Loucy (cell line): ENCODE results near the gene DAPK1.

Source experiments
- EZH2phosphoT487 ChIP-seq: fragments of 200-600 bp; IDR thresholded peaks from 2 replicates; pipeline ENCODE4 v1.6.1; 2018; ENCODE audit warnings: antibody characterized with exemption, mild to moderate bottlenecking, moderate library complexity, borderline replicate concordance
- TF ChIP-seq, protein P1 (sequence below): fragments of 200-600 bp; sonication (generic); conservative IDR thresholded peaks from 2 replicates; pipeline ENCODE4 v1.5.1; 2014; ENCODE audit warnings: mild to moderate bottlenecking, antibody characterized with exemption, low read length

DNA sequence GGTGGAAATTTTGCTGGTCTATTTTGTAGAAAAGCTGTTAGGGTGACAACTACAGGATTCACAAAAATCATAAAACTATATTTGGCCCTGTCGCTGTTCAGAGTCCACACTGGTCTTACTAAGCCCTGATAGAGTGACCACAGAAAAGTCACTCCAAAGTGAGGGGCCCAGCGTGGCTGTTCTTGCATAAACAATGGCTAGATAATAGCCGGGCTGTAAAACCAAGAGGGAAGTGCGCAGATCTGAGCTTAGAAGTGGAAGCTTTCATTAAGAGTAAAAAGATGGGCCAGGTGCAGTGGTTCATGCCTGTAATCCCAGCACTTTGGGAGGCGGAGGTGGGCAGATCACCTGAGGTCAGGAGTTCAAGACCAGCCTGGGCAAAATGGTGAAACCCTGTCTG is 212.8 kb downstream of the DAPK1 start:
- TF ChIP-seq, protein P1, sequence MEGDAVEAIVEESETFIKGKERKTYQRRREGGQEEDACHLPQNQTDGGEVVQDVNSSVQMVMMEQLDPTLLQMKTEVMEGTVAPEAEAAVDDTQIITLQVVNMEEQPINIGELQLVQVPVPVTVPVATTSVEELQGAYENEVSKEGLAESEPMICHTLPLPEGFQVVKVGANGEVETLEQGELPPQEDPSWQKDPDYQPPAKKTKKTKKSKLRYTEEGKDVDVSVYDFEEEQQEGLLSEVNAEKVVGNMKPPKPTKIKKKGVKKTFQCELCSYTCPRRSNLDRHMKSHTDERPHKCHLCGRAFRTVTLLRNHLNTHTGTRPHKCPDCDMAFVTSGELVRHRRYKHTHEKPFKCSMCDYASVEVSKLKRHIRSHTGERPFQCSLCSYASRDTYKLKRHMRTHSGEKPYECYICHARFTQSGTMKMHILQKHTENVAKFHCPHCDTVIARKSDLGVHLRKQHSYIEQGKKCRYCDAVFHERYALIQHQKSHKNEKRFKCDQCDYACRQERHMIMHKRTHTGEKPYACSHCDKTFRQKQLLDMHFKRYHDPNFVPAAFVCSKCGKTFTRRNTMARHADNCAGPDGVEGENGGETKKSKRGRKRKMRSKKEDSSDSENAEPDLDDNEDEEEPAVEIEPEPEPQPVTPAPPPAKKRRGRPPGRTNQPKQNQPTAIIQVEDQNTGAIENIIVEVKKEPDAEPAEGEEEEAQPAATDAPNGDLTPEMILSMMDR, result no peak
- no peak for TF ChIP-seq EZH2phosphoT487
